ENCODE measurements around the gene CIDEB. TPM values are rescaled to one million over a fixed set of nuclear protein-coding genes. Genes with fewer than 3 reads are reported as not detected.

CIDEB gene
- total RNA-seq, 4 donors from 2014 or later: 9.4 to 34.5 (median 14.2) TPM

DNA sequence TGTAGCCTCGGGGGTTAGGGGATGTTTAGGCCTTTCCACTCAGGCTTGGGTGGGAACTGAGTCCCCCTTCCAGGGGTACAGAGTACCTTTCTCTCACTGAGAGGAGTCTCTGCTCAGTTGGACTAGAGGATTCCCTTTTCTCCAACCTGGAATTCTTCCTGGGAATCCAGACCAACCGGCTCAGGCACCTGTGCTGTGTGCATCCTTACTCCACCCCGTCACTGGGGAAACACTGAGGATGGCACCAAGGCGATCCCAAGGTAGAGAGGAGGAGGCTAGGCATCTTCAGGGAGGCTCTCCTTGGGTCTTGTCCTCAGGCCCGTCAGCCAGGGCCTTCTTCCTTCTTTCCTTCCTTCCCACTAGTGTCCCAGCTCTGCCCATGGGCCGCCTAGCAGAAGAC is 43.9 kb downstream of the CIDEB start:
- H3K27ac ChIP-seq: peak overlapping the region in 2 of 4 donors; percentile 14 to 28
- WGBS, 2 donors: 65 to 76% methylated on average over 6 of the region's 6 CpGs
- peaks cover 0 to 8% (median 0%) of the 10 kb centered on the region in 4 donors for H3K4me1 ChIP-seq
- TF ChIP-seq POLR2A (IDR thresholded peaks at IDR 0.05) (no peak), EP300 (IDR thresholded peaks at IDR 0.05) (no peak)
- TF ChIP-seq, protein P1, sequence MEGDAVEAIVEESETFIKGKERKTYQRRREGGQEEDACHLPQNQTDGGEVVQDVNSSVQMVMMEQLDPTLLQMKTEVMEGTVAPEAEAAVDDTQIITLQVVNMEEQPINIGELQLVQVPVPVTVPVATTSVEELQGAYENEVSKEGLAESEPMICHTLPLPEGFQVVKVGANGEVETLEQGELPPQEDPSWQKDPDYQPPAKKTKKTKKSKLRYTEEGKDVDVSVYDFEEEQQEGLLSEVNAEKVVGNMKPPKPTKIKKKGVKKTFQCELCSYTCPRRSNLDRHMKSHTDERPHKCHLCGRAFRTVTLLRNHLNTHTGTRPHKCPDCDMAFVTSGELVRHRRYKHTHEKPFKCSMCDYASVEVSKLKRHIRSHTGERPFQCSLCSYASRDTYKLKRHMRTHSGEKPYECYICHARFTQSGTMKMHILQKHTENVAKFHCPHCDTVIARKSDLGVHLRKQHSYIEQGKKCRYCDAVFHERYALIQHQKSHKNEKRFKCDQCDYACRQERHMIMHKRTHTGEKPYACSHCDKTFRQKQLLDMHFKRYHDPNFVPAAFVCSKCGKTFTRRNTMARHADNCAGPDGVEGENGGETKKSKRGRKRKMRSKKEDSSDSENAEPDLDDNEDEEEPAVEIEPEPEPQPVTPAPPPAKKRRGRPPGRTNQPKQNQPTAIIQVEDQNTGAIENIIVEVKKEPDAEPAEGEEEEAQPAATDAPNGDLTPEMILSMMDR (IDR thresholded peaks at IDR 0.05): no peak
- H3K9me3 ChIP-seq: no peaks in the 10 kb centered on the region
- DNase-seq (ENCODE audit: low spot score in 2 of 2): no peak
- peaks cover 0 to 89% (median 4%) of the 10 kb centered on the region in 3 donors for H3K36me3 ChIP-seq
- H3K4me3 ChIP-seq: no peak overlapping the region
- no peaks in the 10 kb centered on the region for H3K27me3 ChIP-seq

DNA sequence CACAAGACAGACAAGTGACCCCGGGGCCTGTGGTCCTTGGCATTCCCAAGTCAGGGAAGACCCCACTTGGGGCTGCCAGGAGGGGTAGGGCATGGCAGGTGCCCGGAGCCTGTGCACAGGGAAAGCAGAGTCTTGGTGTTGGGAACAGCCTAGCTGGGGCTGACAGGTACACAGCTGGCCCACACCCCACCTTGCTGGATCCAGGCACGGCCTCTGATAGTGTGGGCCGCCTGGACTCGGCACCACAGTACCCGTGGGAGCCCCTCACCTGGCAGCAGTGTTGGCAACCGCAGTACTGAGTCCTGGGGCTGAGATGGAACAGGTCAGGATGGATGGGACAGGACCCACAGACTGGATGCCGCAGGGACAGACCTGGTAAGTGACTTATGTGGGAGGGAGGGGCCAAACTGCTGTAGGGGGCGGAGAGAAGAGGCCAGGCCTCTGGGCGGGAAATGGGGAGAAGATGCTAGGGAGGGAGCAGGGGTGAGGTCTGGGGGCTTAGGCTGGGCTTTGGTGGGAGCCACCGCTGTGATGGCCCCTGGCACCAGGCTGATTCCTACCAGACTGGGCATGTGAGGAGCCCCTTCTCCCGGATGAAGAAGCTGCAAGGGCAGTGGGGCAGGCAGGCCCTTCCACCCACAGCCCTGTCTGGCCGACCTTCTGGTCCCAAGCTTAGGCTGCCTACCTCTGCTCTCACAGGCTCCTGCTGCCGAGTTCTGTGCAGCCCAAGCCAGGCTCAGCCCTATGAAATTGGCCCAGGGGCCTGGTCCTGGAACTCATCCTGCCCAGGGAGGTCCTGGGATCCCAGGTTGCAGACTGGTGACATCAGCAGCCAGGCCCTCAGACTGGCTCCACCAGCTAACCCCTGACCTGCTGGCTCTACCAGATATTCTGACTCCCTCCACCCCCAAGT is 44.7 kb downstream of the CIDEB start, which contains the start of gene TGM1:
TGM1 (minus strand) TSS at position 357 of the 913 bp plus-strand sequence. CDS start 825 bp downstream, outside the sequence.
- WGBS, 2 donors: 76 to 77% methylated on average over 12 to 14 of the region's 14 CpGs
- Histone ChIP-seq H3K27ac (peak within 1 kb of the TSS in 2 of 4 donors; percentile 14 to 28), H3K27me3 (no peaks in the 10 kb centered on the region), H3K4me3 (no peak within 1 kb of the TSS), H3K9me3 (no peaks in the 10 kb centered on the region), H3K36me3 (peaks cover 0 to 89% (median 4%) of the 10 kb centered on the region in 3 donors), H3K4me1 (peaks cover 0 to 12% (median 0%) of the 10 kb centered on the region in 4 donors)
- TF ChIP-seq EP300 (IDR thresholded peaks at IDR 0.05) (no peak), POLR2A (IDR thresholded peaks at IDR 0.05) (no peak)
- TF ChIP-seq, protein P1 (IDR thresholded peaks at IDR 0.05): no peak
- no peak for DNase-seq (ENCODE audit: low spot score in 2 of 2)

DNA sequence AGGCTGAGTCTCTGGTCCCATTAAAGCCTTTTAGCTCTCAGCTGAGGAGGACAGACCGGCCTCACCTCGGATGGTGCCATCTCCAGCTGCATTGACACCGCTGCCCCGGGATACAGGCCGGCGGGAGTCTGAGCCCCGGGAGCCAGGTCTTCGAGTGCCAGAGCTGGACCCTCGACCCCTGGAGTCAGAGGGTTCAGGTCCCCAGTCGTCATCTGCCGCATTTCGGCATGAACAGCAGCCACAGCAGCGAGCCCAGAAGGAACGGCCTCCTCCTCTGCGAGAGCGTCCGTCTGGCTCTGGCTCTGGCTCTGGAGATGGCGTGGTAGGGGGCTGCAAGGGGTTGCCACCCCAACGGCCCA is 45.8 kb downstream of the CIDEB start:
- H3K27me3 ChIP-seq: no peaks in the 10 kb centered on the region
- no peaks in the 10 kb centered on the region for H3K9me3 ChIP-seq
- H3K36me3 ChIP-seq: peaks cover 0 to 79% (median 1%) of the 10 kb centered on the region in 3 donors
- no peak overlapping the region for H3K4me3 ChIP-seq
- no peak overlapping the region for H3K27ac ChIP-seq
- no peak for DNase-seq (ENCODE audit: low spot score in 2 of 2)
- H3K4me1 ChIP-seq: peaks cover 0 to 12% (median 0%) of the 10 kb centered on the region in 4 donors
- no peak for TF ChIP-seq EP300 (IDR thresholded peaks at IDR 0.05)
- TF ChIP-seq POLR2A (IDR thresholded peaks at IDR 0.05): no peak
- 92 to 94% methylated on average over 18 to 19 of the region's 19 CpGs for WGBS, 2 donors

DNA sequence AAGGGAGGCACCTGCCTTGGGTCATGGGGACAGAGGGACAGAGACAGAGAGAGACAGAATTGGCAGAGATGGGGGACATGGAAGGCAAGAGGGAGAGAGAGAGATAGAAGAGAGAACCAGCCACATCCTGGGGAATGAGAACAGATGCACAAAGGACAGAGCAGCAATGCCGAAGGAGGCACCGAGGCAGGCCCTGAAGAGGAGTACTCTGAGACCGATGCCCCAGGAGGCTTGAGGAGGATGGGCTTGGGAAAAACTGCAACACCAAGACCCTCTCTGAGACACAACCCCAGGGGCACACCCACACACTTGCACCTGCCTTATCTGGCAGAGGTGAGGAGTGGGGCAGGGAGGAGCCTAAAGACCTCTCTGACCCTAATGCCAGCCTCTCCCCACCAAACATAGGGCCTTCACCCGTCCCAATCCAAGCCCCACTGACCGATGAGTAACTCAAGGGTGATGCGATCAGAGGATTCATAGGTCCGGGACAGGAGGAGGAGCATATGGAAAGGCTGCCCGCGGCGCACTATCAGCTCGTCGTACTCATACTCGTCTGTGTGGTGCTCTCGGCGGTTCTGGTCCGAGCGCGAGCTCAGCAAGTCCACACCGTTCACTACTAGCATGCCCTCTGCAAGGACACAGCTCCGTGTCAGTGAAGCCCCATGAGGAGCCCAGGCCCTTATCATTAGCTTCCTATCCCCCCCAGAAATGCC is 46.4 kb downstream of the CIDEB start:
- peaks cover 0 to 12% (median 0%) of the 10 kb centered on the region in 4 donors for H3K4me1 ChIP-seq
- peaks cover 0 to 74% (median 0%) of the 10 kb centered on the region in 3 donors for H3K36me3 ChIP-seq
- DNase-seq (ENCODE audit: low spot score in 2 of 2): no peak
- WGBS, 2 donors: 89 to 92% methylated on average over 20 of the region's 20 CpGs
- no peaks in the 10 kb centered on the region for H3K27me3 ChIP-seq
- no peak for TF ChIP-seq POLR2A (IDR thresholded peaks at IDR 0.05)
- TF ChIP-seq, protein P1 (IDR thresholded peaks at IDR 0.05): no peak
- no peak for TF ChIP-seq EP300 (IDR thresholded peaks at IDR 0.05)
- H3K27ac ChIP-seq: no peak overlapping the region
- H3K4me3 ChIP-seq: no peak overlapping the region
- no peaks in the 10 kb centered on the region for H3K9me3 ChIP-seq

DNA sequence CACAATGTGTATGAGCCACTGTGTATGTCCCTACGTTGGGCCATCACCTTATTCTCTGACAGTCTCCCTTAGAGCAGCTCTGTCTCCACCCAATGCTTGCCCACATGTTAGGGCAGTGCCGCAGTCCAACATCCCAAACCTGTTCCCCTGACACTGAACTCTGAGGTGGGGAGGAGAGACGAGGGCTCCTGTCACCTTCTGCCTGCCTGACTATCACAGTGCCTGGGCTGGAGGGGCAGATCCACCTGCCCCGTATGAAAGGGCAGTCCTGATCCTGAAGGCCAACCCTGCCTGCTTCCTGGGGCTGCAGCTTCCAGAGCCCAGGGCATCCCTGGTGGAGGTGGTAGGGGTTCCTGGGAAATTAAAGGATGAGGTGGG is 47.0 kb downstream of the CIDEB start:
- WGBS, 2 donors: 68 to 76% methylated on average over 3 to 4 of the region's 4 CpGs
- peaks cover 0 to 71% (median 0%) of the 10 kb centered on the region in 3 donors for H3K36me3 ChIP-seq
- peaks cover 0 to 12% (median 0%) of the 10 kb centered on the region in 4 donors for H3K4me1 ChIP-seq
- H3K9me3 ChIP-seq: no peaks in the 10 kb centered on the region
- DNase-seq (ENCODE audit: low spot score in 2 of 2): no peak
- H3K4me3 ChIP-seq: no peak overlapping the region
- no peak for TF ChIP-seq POLR2A (IDR thresholded peaks at IDR 0.05)
- TF ChIP-seq, protein P1 (IDR thresholded peaks at IDR 0.05): no peak
- no peak for TF ChIP-seq EP300 (IDR thresholded peaks at IDR 0.05)
- H3K27me3 ChIP-seq: no peaks in the 10 kb centered on the region
- peak overlapping the region in 1 of 4 donors; percentile 72 for H3K27ac ChIP-seq

All from tibial nerve (tissue), 4 donors.